PC-3 (cell line): ENCODE measurements around the gene TRIM44. TPM values are rescaled to one million over a fixed set of nuclear protein-coding genes. Genes with fewer than 3 reads are reported as not detected.

Experiments
- ATAC-seq: fragments of 200-7000 bp; cut with Tn5 transposase; 2 replicates; pipeline ENCODE4 v1.9.1; 2020; ENCODE audit warnings: mild to moderate bottlenecking, moderate library complexity
- BruUV-seq: library from RNA; stranded (reverse); fragments of 400-500 nt; replicated peaks from 2 replicates; lab custom pipeline; 2021; lab: Mats Ljungman, UMichigan
- CTCF ChIA-PET: fragments of 300-600 bp; sonication (Branson Sonifier 250); formaldehyde crosslinking; loops from one replicate; lab custom pipeline; 2022; ENCODE audit warnings: antibody characterized with exemption; lab: Charles Lee
- POLR2A ChIA-PET: fragments of 300-600 bp; sonication (Branson Sonifier 250); formaldehyde crosslinking; loops from one replicate; lab custom pipeline; 2022; ENCODE audit warnings: antibody characterized with exemption; ENCODE audit not compliant: unreplicated experiment; lab: Charles Lee
- DNase-seq: peaks from one replicate; pipeline ENCODE4 v3.0.0-alpha.2; 2015
- H2AFZ ChIP-seq: fragments of 300-600 bp; sonication (generic); 2 replicates; pipeline ENCODE4 v1.6.0; 2016; ENCODE audit warnings: antibody characterized with exemption, low read length
- H3F3A ChIP-seq: fragments of 300-600 bp; sonication (generic); one replicate; pipeline ENCODE4 v1.6.0; 2017; ENCODE audit warnings: antibody characterized with exemption, low read length, control low read depth, mild to moderate bottlenecking; ENCODE audit not compliant: unreplicated experiment
- H3K27ac ChIP-seq: fragments of 300-600 bp; sonication (generic); 2 replicates; pipeline ENCODE4 v1.5.1; 2016; ENCODE audit warnings: mild to moderate bottlenecking, low read length
- H3K27me3 ChIP-seq: fragments of 300-600 bp; sonication (generic); 2 replicates; pipeline ENCODE4 v1.6.1; 2016; ENCODE audit warnings: low read length, mixed read lengths
- H3K36me3 ChIP-seq: fragments of 300-600 bp; sonication (generic); 2 replicates; pipeline ENCODE4 v1.6.1; 2016; ENCODE audit warnings: low read depth, mixed run types, low read length, mixed read lengths
- H3K4me1 ChIP-seq: fragments of 300-600 bp; sonication (generic); 2 replicates; pipeline ENCODE4 v1.5.1; 2016; ENCODE audit warnings: low read length; ENCODE audit not compliant: insufficient read depth
- H3K4me2 ChIP-seq: fragments of 300-600 bp; sonication (generic); 2 replicates; pipeline ENCODE4 v1.6.0; 2016; ENCODE audit warnings: low read length
- H3K4me3 ChIP-seq: fragments of 300-600 bp; sonication (generic); 2 replicates; pipeline ENCODE4 v1.5.1; 2016; ENCODE audit warnings: mild to moderate bottlenecking, low read length, mixed read lengths
- H3K79me2 ChIP-seq: fragments of 300-600 bp; sonication (generic); 2 replicates; pipeline ENCODE4 v1.6.1; 2017; ENCODE audit warnings: low read length, mixed read lengths
- H3K9ac ChIP-seq: fragments of 300-600 bp; sonication (generic); 2 replicates; pipeline ENCODE4 v1.6.0; 2016; ENCODE audit warnings: mild to moderate bottlenecking, low read length
- H3K9me2 ChIP-seq: fragments of 300-600 bp; sonication (generic); replicated peaks from 2 replicates; pipeline ENCODE4 v1.6.1; 2016; ENCODE audit warnings: mixed run types, low read length, mixed read lengths
- H3K9me3 ChIP-seq: fragments of 300-600 bp; sonication (generic); 2 replicates; pipeline ENCODE4 v1.6.1; 2016; ENCODE audit warnings: low read length, mixed read lengths
- H4K20me1 ChIP-seq: fragments of 300-600 bp; sonication (generic); 2 replicates; pipeline ENCODE4 v1.6.1; 2016; ENCODE audit warnings: low read length, mixed read lengths
- CTCF ChIP-seq: fragments of 300-600 bp; sonication (generic); conservative IDR thresholded peaks from 2 replicates; pipeline ENCODE4 v1.5.1; 2017; ENCODE audit warnings: antibody characterized with exemption, low read depth, mild to moderate bottlenecking, low read length
- EZH2 ChIP-seq: fragments of 300-600 bp; sonication (generic); IDR thresholded peaks from one replicate; pipeline ENCODE4 v1.6.1; 2017; ENCODE audit warnings: antibody characterized with exemption, mild to moderate bottlenecking, low read length; ENCODE audit not compliant: unreplicated experiment
- EZH2phosphoT487 ChIP-seq: fragments of 300-600 bp; sonication (generic); IDR thresholded peaks from 2 replicates; pipeline ENCODE4 v1.6.1; 2018; ENCODE audit warnings: mild to moderate bottlenecking, antibody characterized with exemption, low read length, borderline replicate concordance
- intact Hi-C: fragments of 100-400 bp; cut with micrococcal nuclease; formaldehyde crosslinking; loops from 2 replicates; pipeline ENCODE4 v1.9.0; 2023
- total RNA-seq: library from RNA; depleted of rRNA; stranded (reverse); fragments of >200 nt; gene quantifications from 2 replicates; pipeline ENCODE4 v1.2.3, GENCODE V29; 2014

The TRIM44 gene
- total RNA-seq, 1 experiment from 2014 or later = 14.0 TPM

DNA sequence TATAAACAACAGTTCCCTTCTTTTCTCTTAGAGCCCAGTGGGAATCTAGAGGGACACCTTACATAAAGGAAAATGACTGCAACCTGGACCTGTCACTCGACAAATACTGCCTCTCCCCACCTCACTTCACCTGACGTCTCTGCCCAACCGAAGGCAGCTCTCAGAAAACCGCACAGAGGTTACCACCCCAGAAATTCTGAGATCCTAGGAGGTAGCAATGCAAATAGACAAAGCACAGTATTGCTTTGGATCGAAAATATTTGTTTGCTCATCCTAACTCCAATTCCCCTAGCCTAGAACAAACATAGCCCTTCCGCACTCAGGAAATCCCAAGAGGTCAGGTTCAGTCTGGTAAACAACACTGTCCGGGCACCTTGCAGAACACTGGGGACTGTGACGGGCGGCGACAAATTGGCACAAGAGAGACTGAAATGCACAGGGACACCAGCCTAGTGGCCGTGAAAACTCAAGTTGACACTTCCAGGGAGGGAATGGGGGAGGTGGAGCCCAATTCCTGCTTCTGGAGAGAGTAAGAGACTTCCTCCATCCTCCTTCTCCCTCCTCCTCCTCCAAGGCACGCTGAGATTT, 420 bp upstream of the TRIM44 start:
- H3K4me1 ChIP-seq = peaks cover 31% of the 10 kb centered on the region
- no peaks in the 10 kb centered on the region for H3K27me3 ChIP-seq
- no peaks in the 10 kb centered on the region for H3K9me2 ChIP-seq
- peak overlapping the region; percentile 91 for H3K27ac ChIP-seq
- H3K9me3 ChIP-seq = 0 out of 2 replicates have a peak, but pooled peaks cover 5% of the 10 kb centered on the region
- no peak for TF ChIP-seq EZH2
- peaks cover 43% of the 10 kb centered on the region for H3K79me2 ChIP-seq
- DNase-seq (peak; percentile 79), ATAC-seq (peak; percentile 68)
- ChIA-PET CTCF (interaction anchor here (0.6 kb wide), 2 partner anchors 174 to 562 kb away, joined by 3 to 5 read pairs; no protein-coding TSS in a partner anchor), POLR2A (interaction anchor here (0.5 to 0.6 kb wide), 2 partner anchors 127 to 169 kb away, joined by 3 to 14 read pairs; no protein-coding TSS in a partner anchor)
- BruUV-seq = no TSS peak
- peak overlapping the region; percentile 98 for H3K4me2 ChIP-seq
- intact Hi-C loops = loop anchor here (1.0 to 2.0 kb wide), 2 partner anchors 31 to 45 kb away; no protein-coding TSS in a partner anchor
- H4K20me1 ChIP-seq = no peaks in the 10 kb centered on the region
- H3K9ac ChIP-seq = peak overlapping the region; percentile 90
- peaks cover 17% of the 10 kb centered on the region; the same call in 1 of the 2 replicates for H3K36me3 ChIP-seq
- H3K4me3 ChIP-seq = peak overlapping the region; percentile 74
- peak overlapping the region; percentile 74 for H2AFZ ChIP-seq
- H3F3A ChIP-seq = peaks cover 7% of the 10 kb centered on the region

DNA sequence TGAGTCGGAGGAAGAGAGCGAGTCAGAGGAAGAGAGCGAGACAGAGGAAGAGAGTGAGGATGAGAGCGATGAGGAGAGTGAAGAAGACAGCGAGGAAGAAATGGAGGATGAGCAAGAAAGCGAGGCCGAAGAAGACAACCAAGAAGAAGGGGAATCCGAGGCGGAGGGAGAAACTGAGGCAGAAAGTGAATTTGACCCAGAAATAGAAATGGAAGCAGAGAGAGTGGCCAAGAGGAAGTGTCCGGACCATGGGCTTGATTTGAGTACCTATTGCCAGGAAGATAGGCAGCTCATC, 780 bp downstream of the TRIM44 start:
- POLR2A ChIA-PET = no interaction called here

GRCh38 chr11:35664977-35665441, 2.4 kb downstream of the TRIM44 start:
- no peak overlapping the region for H3K27ac ChIP-seq
- intact Hi-C loops = no loop called here
- ATAC-seq (no peak), DNase-seq (peak; percentile 24)
- peak overlapping the region; percentile 74 for H3K4me3 ChIP-seq
- no peak overlapping the region for H3K9ac ChIP-seq
- no peaks in the 10 kb centered on the region for H3F3A ChIP-seq
- ChIA-PET POLR2A (no interaction called here), CTCF (no interaction called here)
- no TSS peak for BruUV-seq
- H3K4me1 ChIP-seq = peaks cover 20% of the 10 kb centered on the region
- H3K36me3 ChIP-seq = peaks cover 17% of the 10 kb centered on the region; the same call in 1 of the 2 replicates
- peaks cover 70% of the 10 kb centered on the region for H3K79me2 ChIP-seq
- no peak overlapping the region for H2AFZ ChIP-seq
- H3K27me3 ChIP-seq = no peaks in the 10 kb centered on the region
- TF ChIP-seq EZH2 (no peak), CTCF (no peak), EZH2phosphoT487 (no peak)
- H3K9me3 ChIP-seq = 0 out of 2 replicates have a peak, but pooled peaks cover 5% of the 10 kb centered on the region
- H4K20me1 ChIP-seq = no peaks in the 10 kb centered on the region
- H3K4me2 ChIP-seq = peak overlapping the region; percentile 5; the same call in 1 of the 2 replicates
- H3K9me2 ChIP-seq = no peaks in the 10 kb centered on the region

More for the DNA sequence above, 780 bp downstream of the TRIM44 start:
- peak overlapping the region; percentile 74 for H3K4me3 ChIP-seq
- no peaks in the 10 kb centered on the region for H3K9me2 ChIP-seq
- CTCF ChIA-PET = no interaction called here
- no peaks in the 10 kb centered on the region for H3K27me3 ChIP-seq
- 0 out of 2 replicates have a peak, but pooled peaks cover 5% of the 10 kb centered on the region for H3K9me3 ChIP-seq
- TF ChIP-seq EZH2 (no peak), CTCF (no peak), EZH2phosphoT487 (no peak)
- no peak for DNase-seq
- H3K27ac ChIP-seq = peak overlapping the region; percentile 91
- peaks cover under 1% of the 10 kb centered on the region for H3F3A ChIP-seq
- peak overlapping the region; percentile 90 for H3K9ac ChIP-seq
- peaks cover 17% of the 10 kb centered on the region; the same call in 1 of the 2 replicates for H3K36me3 ChIP-seq
- H3K4me1 ChIP-seq = peaks cover 25% of the 10 kb centered on the region
- intact Hi-C loops = loop anchor here (2.0 kb wide), 1 partner anchor 33 kb away; no protein-coding TSS in a partner anchor
- peak overlapping the region; percentile 74 for H2AFZ ChIP-seq
- H3K4me2 ChIP-seq = peak overlapping the region; percentile 98
- no peaks in the 10 kb centered on the region for H4K20me1 ChIP-seq
- ATAC-seq = no peak
- BruUV-seq = TSS peak; percentile 49
- H3K79me2 ChIP-seq = peaks cover 55% of the 10 kb centered on the region
